NT2/D1 (cell line): Measurements from ENCODE around the gene RMRP.

Source experiments
- DNase-seq: peaks from one replicate; pipeline ENCODE4 v3.0.0-alpha.2; 2011; ENCODE audit warnings: low read depth, low spot score
- H3K27me3 ChIP-seq: 2 replicates; pipeline ENCODE4 v1.6.0; 2011; ENCODE audit warnings: mild to moderate bottlenecking; ENCODE audit not compliant: insufficient read length, insufficient read depth
- H3K36me3 ChIP-seq: 2 replicates; pipeline ENCODE4 v1.6.1; 2011; ENCODE audit warnings: mild to moderate bottlenecking, low read length, mixed read lengths; ENCODE audit not compliant: insufficient read depth, insufficient read length
- H3K4me1 ChIP-seq: 2 replicates; pipeline ENCODE4 v1.5.1; 2011; ENCODE audit not compliant: insufficient read depth, insufficient read length
- H3K4me3 ChIP-seq: 2 replicates; pipeline ENCODE4 v1.5.1; 2011; ENCODE audit warnings: low read depth; ENCODE audit not compliant: insufficient read length
- H3K9ac ChIP-seq: 2 replicates; pipeline ENCODE4 v1.6.0; 2011; ENCODE audit warnings: low read depth; ENCODE audit not compliant: insufficient read length
- H3K9me3 ChIP-seq: 2 replicates; pipeline ENCODE4 v1.5.1; 2011; ENCODE audit warnings: mild to moderate bottlenecking, low read length; ENCODE audit not compliant: insufficient read depth
- SUZ12 ChIP-seq: IDR thresholded peaks from 2 replicates; pipeline ENCODE4 v1.6.1; 2011; ENCODE audit not compliant: insufficient read length, insufficient read depth; ENCODE audit errors: extremely low read depth
- YY1 ChIP-seq: IDR thresholded peaks from 2 replicates; pipeline ENCODE4 v1.6.1; 2011; ENCODE audit not compliant: insufficient read length, insufficient read depth
- ZNF274 ChIP-seq: IDR thresholded peaks from 2 replicates; pipeline ENCODE4 v1.6.1; 2011; ENCODE audit warnings: mild to moderate bottlenecking, low read depth, low read length

RMRP gene

DNA sequence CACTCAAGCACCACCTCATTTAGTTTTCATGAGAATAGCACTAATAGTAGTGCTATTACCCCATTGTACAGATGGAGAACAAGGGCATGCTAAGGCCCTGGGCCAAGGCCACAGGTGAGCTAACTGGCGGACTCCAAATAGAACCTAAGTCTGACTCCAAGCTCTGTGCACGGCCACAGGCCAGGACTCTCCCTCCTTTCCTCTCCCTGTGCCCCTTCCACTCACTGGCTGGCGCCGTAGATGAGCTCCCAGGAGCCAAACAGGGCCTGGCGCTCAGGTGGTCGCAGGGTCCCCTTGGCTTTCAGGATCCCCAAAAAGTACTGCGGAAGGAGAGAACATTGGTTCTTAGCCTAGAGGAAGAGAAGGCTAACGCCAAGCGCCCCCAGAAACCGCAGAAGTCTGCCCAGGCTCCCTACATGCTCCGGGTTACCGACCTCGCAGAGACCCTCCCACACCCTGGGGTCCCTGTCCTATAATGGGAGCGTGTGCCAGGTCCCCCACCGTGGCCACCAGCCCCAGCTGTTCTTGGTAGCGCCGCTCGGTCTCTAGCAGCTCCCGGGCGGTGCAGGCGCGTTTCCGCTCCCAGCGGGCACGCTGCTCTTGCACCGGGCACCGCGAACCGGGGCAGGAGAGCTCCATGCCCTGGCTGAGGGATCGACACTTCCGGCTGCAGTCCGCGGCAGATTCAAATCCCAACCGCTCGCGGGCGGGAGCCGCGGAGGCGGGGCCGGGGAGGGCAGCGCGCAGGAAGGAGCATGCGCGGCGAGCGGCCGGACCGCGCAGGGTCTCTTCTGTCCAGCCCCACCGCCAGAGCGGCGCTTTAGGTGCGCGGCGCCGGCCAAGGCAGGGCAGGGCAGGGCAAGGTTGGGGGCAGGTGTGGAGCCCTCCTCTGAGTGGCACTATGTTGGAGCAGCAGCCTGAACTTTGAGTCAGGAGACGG is 7.0 kb upstream of the RMRP start, which contains the start of gene ARHGEF39:
TSS of gene ARHGEF39 (minus strand) at position 665 of the 940 bp plus-strand sequence. CDS start at position 639, 26 bp downstream.
- no peaks in the 10 kb centered on the region for H3K9me3 ChIP-seq
- TF ChIP-seq ZNF274 (no peak), YY1 (no peak), SUZ12 (no peak)
- no peaks in the 10 kb centered on the region for H3K27me3 ChIP-seq
- peak within 1 kb of the TSS; percentile 91 for H3K9ac ChIP-seq
- H3K36me3 ChIP-seq: peaks cover 45% of the 10 kb centered on the region
- H3K4me1 ChIP-seq: peaks cover 12% of the 10 kb centered on the region
- DNase-seq: peak; percentile 83
- peak within 1 kb of the TSS; percentile 83 for H3K4me3 ChIP-seq

DNA sequence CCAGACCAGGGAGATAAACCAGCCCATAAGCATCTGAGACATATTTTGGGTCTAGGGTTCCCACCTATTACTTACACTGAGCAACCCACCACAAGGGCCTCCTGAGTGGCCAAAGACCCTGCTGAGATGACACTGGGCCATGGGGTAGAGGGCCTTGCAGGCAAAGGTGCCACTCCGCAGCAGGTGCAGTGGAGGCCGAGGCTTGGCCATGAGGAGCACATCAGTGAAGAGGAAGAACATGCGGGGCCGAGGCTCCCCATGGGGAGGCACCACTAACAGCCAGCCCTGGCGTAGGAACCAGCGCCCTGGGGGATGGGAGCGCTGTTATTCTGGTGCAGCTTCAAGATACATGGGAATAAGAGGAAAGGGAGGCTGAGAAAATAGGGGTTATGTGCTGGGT is 4.6 kb upstream of the RMRP start:
- Histone ChIP-seq H3K4me1 (peaks cover 12% of the 10 kb centered on the region), H3K27me3 (no peaks in the 10 kb centered on the region), H3K9ac (no peak overlapping the region), H3K4me3 (no peak overlapping the region), H3K9me3 (no peaks in the 10 kb centered on the region), H3K36me3 (peaks cover 45% of the 10 kb centered on the region)
- TF ChIP-seq YY1: no peak
- TF ChIP-seq ZNF274: no peak
- TF ChIP-seq SUZ12: no peak
- no peak for DNase-seq

DNA sequence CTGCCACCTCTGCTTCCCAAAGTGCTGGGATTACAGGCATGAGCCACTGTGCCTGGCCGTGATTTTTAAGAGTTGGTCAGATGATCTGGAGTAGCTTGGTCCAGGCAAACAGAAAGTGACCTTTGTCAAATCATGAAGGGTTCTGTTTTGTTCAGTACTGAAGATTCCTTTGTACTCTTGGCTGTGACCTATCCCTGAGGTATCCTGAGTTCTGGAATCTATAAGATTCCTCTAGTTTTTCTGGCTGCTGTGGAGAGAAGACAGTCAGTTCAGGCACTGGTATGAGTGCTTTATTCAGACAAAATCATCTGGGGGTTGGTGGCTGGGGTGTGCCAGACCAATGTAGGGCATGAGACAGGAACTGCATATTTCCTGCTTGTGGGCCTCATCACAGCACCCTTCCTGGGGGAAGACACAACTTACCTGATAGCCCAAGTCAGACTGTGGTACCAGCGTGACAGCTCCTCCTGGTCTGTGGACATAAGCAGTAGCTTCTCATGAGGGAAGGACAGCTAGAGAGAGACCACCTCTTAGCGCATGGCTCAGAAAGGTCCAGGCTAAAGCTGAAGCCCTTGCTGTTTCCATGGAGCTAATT is 4.0 kb upstream of the RMRP start:
- H3K4me3 ChIP-seq: no peak overlapping the region
- H3K9me3 ChIP-seq: no peaks in the 10 kb centered on the region
- H3K36me3 ChIP-seq: peaks cover 45% of the 10 kb centered on the region
- no peak overlapping the region for H3K9ac ChIP-seq
- TF ChIP-seq SUZ12: no peak
- TF ChIP-seq ZNF274: no peak
- TF ChIP-seq YY1: no peak
- no peak for DNase-seq
- peaks cover 12% of the 10 kb centered on the region for H3K4me1 ChIP-seq
- H3K27me3 ChIP-seq: no peaks in the 10 kb centered on the region

DNA sequence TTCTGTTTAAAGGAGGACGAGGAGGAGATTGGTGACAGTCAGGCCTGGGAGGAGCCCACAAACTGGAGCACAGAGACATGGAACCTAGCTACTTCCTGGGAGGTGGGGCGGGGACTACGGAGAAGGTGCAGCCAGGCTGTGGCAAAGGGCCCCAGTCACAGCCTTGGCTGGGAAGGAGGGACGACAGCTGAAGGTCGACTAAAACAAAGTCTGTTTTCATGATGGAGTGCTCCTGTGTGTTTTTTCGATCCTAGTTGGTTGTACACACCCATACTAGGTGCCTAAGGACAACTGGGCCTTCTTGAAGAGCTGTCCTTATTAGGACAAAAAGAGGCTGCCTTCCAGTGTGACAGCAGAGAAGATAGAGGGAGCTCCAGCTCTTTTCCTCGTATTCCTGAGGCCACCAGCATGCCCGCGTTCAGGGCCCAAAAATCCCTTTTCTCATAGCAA is 3.2 kb upstream of the RMRP start:
- H3K36me3 ChIP-seq: peaks cover 45% of the 10 kb centered on the region
- no peak overlapping the region for H3K4me3 ChIP-seq
- TF ChIP-seq SUZ12 (no peak), ZNF274 (no peak), YY1 (no peak)
- H3K4me1 ChIP-seq: peaks cover 12% of the 10 kb centered on the region
- H3K9me3 ChIP-seq: no peaks in the 10 kb centered on the region
- no peak overlapping the region for H3K9ac ChIP-seq
- DNase-seq: no peak
- H3K27me3 ChIP-seq: peaks cover 4% of the 10 kb centered on the region

DNA sequence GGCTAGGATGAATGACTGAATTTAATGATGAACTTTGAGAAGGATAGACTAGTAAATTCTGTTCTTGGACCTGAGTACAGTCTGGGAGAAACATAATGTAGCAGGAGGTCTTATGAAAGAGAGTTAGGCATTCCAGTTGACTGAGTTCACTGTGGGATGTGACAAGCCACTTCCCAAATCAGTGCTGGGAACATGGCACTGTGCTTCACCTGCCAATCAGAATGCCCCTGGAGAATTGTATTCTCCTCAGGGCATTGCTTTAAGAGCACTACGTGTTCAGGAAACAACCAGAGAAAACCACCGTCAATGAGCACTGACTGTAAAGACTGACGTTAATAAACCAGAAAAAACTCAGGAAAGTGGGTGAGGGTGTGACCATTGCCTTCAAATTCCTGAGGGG is 1.5 kb upstream of the RMRP start:
- Histone ChIP-seq H3K27me3 (peaks cover 7% of the 10 kb centered on the region), H3K9ac (peak overlapping the region; percentile 15), H3K36me3 (peaks cover 45% of the 10 kb centered on the region), H3K9me3 (no peaks in the 10 kb centered on the region), H3K4me3 (peak overlapping the region; percentile 84), H3K4me1 (peaks cover 8% of the 10 kb centered on the region)
- no peak for DNase-seq
- TF ChIP-seq ZNF274 (no peak), YY1 (no peak), SUZ12 (no peak)

DNA sequence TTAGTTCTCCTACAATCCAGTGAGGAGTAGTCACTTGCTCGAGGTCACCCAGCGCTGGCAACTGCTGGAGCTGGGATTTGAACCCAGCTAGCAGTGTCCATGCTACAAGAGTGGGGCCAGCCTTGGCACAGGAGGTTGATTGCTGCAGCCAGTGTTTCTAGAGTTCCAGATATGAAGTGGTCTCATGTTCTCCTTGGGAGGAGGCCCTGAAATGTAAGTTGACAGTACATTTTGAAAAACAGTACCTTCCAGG is 1.1 kb upstream of the RMRP start:
- peak overlapping the region; percentile 84 for H3K4me3 ChIP-seq
- peak overlapping the region; percentile 97 for H3K9ac ChIP-seq
- H3K36me3 ChIP-seq: peaks cover 40% of the 10 kb centered on the region
- peaks cover 7% of the 10 kb centered on the region for H3K27me3 ChIP-seq
- DNase-seq: no peak
- H3K4me1 ChIP-seq: peaks cover 6% of the 10 kb centered on the region
- no peaks in the 10 kb centered on the region for H3K9me3 ChIP-seq
- TF ChIP-seq ZNF274 (no peak), YY1 (no peak)
